RPMI7951 (cell line): Measurements from ENCODE around the gene DDAH1. TPM values are rescaled to one million over a fixed set of nuclear protein-coding genes. Genes with fewer than 3 reads are reported as not detected.
A peak's percentile ranks its signal among the peaks of the same experiment; 100 is the strongest.

Experiments
- DNase-seq: peaks from one replicate; pipeline ENCODE4 v3.0.0-alpha.2; 2012; ENCODE audit warnings: low read depth
- total RNA-seq: library from RNA; depleted of rRNA; stranded (reverse); fragments of >200 nt; shearing (Covaris generic); gene quantifications from 2 replicates; pipeline ENCODE4 v1.2.3, GENCODE V29; 2014

Gene DDAH1
- total RNA-seq, 1 experiment from 2014 or later, result 25.5 TPM

DNA sequence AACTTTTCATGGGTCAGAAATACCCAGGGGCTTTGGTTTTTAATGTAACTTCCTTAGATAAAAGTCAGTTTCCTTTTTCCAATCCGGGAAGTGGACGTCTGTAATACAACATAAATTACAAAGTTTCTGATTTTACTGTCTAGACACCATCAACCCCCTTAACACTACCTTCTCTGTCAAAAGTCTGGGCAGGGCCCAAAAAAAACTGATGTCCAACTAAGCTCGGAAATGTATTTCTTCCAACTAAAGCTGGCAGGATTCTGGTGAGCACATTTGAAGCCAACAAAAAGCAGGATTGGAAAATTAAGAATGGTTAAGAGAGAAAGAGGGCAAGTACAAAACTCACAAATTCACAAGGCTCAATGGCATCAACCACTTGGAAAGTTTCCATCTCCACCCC lies 24.3 kb downstream of the DDAH1 start:
- DNase-seq, result no peak

DNA sequence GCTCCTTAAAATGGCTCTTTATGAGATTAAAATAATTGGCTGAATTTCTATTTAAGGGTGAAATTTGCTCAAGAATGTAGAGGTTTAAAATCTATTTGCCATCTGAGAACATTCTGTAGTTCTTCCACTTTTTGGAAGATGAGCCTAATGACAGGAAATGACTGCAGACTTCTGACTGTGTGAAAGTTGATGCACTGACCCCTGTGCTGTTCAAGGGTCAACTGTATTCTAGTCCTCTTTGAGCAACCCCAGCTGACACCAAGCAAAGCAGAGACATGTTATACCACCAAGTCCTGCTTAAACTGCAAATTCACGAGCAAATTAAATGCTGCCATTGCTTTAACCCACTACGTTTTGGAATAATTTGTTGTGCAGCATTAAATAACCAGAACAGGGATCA lies 26.6 kb downstream of the DDAH1 start:
- peak; percentile 26 for DNase-seq

DNA sequence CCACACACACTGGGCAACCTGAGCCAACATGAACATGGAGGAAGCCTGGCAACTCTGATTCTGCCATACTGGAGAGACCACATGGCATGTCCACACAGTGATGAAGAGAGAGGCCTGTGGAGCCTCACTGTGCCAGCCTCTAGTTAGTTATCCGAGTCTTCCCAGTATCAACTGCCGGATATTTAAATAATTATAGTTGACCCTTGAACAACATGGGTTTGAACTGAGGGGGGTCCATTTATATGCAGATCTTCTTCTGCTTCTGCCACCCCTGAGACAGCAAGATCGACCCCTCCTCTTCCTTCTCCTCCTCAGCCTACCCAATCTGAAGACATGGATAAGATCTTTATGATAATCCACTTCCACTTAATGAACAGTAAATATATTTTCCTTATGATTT lies 27.8 kb downstream of the DDAH1 start:
- DNase-seq, result no peak

DNA sequence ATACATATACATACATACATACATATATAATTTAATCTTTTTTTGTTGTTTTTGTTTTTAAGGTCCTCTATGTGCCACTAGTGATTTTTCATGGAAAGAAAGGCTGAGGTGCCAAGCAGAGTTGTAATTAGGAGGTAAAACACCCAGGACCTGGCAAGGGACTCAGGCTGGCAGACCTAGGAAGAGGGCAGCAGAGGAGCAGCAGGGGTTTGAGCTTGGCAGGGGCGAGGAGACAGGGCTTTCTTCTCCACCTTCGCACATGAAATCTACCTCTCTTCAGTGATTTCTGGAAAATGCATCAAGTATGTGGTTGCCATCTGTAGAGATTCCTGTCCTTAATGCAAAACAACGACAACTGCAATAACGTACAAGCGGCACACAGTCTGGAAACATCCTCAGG lies 31.9 kb downstream of the DDAH1 start:
- no peak for DNase-seq

DNA sequence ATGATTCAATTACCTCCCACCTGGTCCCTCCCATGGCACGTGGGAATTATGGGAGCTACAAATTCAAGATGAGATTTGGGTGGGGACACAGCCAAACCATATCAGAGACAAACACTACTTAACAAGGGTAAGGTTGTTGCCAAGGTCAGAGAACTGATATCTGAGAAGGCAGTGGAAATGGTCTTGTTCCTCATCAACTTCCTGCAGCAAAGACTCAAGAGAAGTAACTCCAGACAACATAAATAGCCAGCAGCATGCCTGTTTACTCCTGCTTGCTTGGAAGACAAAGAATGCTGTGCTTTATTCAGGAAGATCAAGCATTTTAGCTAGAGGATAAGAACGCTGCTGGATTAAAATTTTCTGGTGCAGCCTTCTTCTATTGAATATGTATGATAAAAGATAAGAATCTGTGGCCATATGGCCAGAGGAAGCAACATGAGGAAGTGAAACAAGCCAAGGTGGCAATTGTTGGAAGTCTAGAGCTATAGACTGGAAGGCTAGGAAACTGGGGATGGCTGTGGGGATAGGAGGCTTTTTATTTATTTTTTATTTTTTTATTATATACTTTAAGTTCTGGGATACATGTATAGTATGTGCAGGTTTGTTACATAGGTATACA lies 36.4 kb downstream of the DDAH1 start:
- DNase-seq, result no peak

DNA sequence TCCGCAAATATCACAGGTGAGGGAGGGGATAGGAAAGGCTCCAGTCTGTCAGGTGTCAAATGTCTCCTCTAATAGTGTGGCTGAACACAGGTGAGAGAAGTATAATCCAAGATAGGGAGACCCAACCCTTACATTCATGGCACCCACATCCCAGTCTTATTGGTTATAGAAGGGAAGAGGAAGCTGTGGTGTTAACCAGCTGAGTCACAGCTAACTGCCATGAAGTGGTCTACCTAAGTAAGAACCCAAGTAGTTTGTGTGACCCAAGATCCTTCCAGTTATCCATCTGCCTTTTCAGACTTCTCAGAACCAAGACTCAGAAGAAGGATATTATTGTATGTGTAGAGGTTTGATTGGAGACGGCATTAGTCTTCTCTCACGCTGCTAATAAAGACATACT lies 37.1 kb downstream of the DDAH1 start:
- no peak for DNase-seq

DNA sequence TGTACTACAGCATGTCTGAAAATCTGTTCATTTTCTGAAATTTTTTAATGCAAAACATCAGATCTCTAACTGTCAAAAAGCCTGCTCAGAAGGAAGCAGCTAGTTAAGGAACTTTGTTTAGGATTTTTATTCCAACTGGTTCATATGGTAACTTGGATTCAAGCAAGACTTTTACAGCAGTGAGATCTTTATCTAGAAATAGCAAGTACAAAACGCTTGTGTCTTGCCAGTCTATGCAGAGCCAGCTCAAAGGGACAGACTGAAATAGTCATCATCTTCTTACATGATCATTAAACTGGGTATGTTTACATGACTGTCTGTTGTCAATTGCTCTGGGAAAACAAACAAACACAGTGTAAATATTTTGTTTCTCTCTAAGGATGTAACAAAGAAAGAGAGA lies 37.6 kb downstream of the DDAH1 start:
- peak; percentile 25 for DNase-seq

DNA sequence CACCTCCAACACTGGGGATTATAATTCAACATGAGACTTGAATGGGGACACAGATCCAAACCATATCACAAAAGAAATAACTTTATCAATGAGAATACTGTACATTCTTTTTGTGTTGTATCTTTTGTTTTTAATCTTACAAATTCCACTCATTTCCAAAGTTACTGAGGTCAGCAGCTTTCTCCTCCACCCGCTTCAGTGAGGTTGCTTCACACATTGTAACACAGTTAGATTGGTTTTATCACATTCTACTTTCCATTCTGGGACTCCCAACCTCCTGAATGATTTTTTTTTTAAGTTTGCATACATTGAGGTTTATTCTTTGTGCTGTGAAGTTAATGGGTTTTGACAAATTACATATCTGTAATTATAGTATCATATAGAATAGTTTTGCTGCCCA lies 43.8 kb downstream of the DDAH1 start:
- DNase-seq, result no peak

DNA sequence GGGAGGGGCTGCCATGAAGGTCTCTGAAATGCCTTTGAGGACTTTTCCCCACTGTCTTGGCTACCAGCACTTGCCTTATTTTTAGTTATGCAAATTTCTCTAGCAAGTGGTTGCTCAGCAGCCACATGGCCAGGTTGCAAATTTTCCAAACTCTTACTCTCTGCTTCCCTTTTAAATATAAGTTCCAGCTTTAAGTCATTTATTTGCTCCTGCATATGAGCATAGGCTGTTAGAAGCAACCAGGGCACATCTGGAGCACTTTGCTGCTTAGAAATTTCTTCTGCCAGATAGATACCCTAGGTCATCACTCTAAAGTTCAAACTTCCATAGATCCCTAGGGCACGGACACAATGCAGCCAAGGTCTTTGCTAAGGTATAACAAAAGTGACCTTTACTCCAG lies 44.8 kb downstream of the DDAH1 start:
- DNase-seq, result no peak

DNA sequence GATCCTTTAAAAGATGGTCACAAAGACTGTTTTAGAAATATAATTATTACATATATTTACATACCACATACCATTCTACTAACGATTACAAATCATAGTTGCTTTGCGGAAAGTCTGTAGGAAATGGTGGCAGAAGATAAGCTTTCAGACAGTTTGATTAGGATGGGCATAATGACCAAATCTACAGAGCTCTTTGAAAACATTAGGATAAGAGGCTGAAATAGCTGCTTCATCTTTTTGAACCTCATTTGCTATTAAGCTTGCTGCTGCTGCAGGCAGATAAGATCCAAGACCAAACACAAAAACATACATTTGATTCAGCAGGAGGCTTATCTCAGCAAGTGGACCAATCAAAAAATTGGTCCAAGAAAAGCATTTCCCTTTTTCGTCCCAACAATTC lies 47.1 kb downstream of the DDAH1 start:
- DNase-seq, result no peak

DNA sequence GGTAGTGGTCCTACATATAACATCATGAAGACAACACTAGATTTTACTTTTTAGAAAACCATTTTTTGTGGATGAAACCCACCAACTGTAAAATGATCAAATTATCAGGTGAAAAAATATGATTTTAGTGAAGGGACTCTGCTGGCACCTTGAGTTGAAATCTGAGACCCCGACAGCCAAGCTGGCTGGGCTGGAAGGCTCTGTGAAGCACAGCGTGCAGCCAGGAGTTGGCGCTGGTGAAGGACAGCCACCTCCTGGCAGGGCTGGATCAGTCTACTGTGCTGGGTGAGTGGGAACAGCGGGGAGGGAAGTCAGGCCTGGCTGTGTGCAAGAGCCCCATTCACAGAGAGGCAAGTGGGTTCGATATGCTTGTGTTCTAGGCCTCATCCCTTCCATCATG lies 47.9 kb downstream of the DDAH1 start:
- no peak for DNase-seq

DNA sequence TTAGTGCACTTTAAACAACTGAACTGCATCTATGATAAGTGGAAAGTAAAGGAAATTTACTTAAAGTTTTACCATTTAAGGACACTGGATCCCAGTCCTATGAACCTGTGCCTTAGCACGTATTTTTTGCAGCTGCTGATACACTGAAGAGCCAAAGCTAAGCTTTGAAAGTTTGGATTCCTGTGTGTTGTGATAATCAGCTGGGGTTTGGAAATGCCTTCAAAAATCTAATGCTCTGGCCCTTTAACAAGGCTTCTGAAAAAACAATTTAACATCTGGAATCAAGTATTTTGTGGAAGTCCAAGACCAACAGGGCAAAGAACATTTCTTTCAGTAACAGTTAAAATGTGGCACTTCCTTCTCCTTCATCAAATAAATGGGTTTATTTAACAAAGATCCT lies 51.8 kb downstream of the DDAH1 start:
- DNase-seq, result no peak

DNA sequence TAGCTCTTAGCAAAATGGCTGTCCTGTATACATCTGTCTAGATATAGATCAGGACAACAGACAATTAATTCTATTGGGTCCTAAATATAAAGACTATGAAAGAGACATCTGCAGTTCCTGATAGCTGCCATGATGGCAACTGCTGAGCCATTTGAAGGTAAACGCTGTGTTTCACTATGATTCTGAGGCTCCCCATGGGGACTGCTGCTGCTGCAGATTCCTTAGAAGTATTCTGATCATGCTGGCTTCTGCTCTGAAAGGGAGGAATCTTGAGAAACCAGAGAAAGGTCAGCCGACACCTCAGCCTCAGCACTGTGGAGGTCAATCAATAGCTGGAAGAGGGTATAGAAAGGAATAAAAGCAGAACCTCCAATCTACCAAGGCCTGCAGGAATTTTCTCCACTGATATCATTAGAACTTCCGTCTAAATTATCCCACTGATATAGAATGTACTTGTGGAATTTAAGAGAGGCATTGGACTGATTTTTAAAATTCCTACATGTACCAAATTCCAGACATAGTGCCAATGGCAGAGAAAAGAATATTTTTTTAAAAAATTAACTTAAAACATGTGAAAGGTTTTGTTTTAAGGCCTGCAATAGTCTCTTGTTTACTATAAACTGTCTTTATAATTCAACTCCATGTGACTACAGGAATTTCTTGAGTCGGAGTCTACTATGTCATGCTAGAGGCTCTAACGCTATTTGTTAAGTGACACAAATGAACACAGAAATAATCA lies 53.2 kb downstream of the DDAH1 start:
- DNase-seq, result no peak

DNA sequence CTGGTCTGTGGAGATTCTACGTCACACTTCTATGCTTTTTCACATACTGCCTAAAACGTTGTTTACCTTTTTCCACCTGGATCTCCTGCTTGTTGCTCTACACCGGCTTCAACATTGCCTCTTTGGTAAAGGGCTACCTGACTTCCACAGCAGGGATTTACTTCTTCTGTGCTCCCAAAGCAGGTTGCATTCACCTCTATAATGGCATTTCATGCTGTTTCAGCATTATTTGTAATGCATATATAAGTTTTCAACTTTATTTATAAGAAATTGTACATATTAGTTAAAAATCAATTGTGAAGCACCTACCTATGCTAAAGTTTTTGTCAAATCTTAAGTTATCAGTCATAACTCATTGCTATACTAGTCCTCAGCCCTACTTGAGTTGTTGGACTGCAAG lies 55.4 kb downstream of the DDAH1 start:
- no peak for DNase-seq

DNA sequence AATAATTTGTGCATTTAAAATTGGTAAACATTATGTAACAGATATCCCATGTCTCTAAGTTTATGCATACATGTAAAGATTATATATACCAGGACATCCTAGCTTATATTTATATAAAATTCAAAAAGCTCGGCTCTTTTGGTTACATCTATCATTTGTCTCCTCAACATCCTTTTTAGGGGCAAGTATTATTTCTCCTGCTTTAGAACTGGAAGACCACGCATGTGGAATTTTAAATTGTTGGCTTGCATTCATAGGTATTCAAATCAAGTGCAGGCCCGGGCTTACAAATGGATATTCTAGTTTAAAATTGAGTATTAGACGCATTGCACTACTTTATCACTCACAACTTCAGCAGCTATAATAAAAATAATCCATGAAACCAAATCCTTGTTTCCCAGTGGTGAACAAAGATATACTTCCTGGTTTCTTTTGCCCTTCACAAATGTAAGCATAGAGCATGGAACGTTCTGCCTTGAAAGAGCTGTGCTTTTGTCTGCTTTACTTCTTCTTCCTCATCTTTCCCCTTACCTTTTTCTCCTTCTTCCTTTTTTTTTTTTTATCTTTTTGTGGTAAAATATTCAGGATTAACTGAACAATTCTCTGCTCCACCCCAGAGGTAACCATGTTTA lies 57.1 kb downstream of the DDAH1 start:
- DNase-seq, result no peak

DNA sequence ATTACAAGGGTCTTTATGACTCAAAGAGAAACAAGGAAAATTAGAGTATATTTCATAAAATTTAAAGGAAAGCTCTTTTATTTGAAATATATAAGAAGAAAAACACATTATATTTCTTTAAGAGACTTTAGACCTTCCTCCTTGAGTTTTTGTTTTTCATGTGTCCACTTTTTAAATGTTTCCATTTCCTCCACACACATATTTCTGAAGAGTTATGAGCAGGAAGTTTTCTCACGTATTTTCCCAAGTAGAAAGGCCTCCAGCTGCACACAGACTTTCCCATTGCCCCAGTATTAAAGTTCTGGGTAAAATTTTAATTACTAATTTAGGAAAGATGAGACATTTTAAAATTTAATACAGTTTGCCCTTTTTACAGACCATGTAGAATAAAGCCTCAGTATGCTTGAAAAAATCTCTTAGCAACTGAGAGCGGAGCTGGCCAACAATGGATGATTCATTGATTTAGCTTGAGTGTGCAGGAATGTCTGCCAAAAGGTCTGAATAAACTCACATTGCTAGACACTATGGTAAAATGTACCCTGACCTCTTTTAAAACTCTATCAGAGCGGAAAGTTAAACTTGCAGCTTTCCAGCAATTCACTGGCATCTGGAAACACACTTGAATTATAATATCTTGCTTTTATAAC lies 57.9 kb downstream of the DDAH1 start:
- DNase-seq, result peak; percentile 89

DNA sequence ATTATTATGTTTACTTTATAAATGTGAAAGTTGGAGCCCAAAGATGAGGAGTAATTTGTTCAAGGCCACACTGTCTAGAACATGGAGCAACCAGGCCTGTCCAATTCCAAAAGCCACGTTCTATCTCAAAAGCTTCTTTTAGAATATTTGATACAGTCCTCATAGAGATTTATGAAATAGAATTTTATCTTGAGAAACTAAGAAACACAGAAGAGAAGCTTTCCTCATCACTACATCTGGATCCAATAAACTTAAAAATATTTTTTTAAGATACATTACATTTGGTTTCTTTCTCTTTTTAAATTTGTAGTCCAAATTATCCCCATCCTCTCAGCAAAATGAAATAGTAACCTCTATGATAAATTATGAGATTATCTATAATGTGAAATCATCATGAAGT lies 58.9 kb downstream of the DDAH1 start:
- no peak for DNase-seq

DNA sequence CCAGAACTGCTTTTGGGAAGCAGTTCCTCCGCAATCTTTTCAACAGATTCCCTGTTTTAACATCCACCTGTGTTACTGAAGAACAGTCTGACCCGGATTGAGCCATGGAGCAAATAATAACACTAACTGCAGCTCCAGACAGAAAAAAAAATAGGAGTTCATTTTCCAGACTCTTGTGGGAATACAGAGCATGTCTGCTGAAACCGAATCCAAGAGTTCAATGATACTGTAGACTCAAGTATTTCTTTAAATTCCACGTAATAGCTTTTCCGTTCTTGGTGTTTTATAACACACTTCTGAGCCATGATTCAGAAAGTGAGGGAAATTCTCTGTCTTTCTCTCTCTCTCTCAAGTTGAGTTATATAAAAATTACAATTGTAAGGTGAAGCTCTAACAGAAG lies 60.6 kb downstream of the DDAH1 start:
- DNase-seq, result no peak

DNA sequence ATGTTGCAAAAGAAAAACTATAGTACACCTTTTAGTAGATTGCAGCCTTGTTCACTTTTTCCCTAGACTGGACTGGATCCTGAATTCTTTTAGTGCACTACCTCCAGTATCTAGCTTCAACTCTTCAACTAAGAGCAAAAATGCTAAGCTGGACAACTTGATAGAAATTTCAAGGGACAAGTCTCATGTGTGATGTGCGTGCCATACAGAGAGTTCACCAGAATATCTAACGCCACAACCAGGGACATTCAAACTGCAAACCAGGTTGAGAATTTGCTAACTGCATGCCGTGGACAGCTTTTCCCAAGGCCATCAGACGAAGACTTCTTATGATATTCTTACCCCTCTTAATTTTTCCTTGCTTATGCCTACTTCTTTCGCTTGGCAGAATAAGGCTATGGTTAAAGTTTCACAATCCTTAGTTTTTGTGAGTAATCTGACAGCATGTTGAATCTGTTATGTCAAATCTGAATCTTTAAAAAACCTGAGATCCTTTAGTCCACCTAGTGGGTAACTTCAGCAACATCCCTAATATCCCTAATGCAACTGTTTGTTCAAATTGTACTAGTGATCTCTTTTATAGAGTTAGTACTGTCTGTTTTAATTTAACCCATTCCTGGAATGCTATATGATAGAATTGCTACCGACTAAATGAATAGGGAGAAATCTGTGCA lies 66.4 kb downstream of the DDAH1 start:
- peak; percentile 66 for DNase-seq

DNA sequence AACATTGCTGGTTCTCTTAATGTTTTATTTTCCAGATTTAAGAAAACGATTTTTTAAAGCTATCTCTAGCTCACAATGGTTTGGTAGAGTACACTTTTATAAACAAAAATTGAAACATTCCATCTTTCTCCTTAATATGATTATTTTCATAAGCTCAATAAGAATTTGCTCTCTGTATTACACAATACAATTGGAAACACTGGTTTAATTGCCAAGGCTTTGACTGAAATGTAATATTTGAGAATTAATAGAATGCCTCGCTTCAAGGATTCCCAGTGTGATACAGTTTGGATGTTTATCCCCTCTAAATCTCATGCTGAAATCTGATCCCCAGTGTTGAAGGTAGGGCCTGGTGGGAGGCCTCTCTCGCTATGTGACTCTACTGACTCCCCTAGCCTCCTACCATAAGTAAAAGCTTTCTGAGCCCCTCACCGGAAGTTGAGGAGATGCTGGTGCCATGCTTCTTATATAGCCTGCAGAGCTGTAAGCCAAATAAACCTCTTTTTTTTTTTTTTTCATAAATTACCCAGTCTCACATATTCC lies 67.4 kb downstream of the DDAH1 start:
- DNase-seq, result no peak

DNA sequence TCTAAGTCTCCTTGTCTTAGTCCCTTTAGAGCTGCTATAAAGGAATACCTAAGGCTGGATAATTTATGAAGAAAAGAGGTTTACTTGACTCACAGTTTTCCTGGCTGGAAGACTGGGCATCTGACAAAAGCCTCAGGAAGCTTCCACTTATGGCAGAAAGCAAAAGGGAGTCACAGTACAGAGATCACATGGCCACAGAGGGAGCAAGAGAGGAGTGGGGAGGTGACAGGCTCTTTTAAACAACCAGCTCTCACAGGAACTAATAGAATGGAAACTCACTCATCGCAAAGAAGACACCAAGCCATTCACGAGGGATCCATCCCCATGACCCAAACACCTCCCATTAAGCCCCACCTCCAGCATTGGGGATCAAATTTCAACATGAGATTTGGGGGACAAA lies 68.8 kb downstream of the DDAH1 start:
- peak; percentile 18 for DNase-seq

DNA sequence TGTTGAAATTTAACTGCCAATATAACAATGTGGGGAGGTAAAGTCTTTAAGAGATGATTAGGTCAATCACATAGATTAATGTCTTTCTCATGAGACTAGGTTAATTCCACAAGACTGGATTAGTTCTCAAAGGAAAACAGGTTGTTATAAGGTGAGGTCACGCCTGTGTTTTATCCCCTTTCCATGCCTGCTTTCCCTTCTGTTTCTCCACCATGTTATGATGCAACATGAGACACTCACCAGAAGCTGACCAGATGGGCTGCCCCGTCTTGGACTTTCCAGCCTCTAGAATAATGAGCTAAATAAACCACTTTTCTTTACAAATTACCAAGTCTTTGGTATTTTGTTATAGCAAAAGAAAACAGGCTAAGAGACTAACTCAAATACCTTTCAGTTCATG lies 70.8 kb downstream of the DDAH1 start:
- DNase-seq, result peak; percentile 28
